Measurements from ENCODE around the gene RIPOR3. TPM values are rescaled to one million over a fixed set of nuclear protein-coding genes. Genes with fewer than 3 reads are reported as not detected.

Gene RIPOR3
- total RNA-seq, 4 donors from 2014 or later: 1.8 to 12.7 (median 4.9) TPM

DNA sequence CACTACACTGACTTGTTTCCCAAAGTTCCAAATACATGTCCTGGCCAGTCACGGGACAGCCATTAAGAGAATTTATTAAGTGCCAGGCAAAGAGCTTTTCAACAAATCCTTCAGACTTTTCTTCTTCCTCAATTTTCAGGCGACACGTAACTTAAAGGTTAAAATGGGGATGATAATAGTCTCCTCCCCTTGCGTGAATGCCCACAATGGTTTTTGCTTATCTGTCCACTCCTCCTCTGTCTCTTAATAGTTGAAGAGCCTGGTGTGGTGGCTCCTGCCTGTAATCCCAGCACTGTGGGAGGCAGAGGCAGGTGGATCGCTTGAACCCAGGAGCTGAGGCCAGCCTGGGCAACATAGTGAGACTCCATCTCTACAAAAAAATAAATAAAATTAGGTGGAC, 28.7 kb upstream of the RIPOR3 start:
- no peak overlapping the region for H3K4me3 ChIP-seq (ENCODE audit: low read depth, poor library complexity, severe bottlenecking)
- 83 to 89% methylated on average over 5 of the region's 5 CpGs for WGBS, 2 donors
- intact Hi-C loops (cut with DNase I; ENCODE audit: low total_unique reads): no loop called here
- TF ChIP-seq, protein P1, sequence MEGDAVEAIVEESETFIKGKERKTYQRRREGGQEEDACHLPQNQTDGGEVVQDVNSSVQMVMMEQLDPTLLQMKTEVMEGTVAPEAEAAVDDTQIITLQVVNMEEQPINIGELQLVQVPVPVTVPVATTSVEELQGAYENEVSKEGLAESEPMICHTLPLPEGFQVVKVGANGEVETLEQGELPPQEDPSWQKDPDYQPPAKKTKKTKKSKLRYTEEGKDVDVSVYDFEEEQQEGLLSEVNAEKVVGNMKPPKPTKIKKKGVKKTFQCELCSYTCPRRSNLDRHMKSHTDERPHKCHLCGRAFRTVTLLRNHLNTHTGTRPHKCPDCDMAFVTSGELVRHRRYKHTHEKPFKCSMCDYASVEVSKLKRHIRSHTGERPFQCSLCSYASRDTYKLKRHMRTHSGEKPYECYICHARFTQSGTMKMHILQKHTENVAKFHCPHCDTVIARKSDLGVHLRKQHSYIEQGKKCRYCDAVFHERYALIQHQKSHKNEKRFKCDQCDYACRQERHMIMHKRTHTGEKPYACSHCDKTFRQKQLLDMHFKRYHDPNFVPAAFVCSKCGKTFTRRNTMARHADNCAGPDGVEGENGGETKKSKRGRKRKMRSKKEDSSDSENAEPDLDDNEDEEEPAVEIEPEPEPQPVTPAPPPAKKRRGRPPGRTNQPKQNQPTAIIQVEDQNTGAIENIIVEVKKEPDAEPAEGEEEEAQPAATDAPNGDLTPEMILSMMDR (IDR thresholded peaks at IDR 0.05): no peak
- TF ChIP-seq POLR2A (IDR thresholded peaks at IDR 0.05): no peak
- DNase-seq (ENCODE audit: low spot score in 2 of 2): no peak

DNA sequence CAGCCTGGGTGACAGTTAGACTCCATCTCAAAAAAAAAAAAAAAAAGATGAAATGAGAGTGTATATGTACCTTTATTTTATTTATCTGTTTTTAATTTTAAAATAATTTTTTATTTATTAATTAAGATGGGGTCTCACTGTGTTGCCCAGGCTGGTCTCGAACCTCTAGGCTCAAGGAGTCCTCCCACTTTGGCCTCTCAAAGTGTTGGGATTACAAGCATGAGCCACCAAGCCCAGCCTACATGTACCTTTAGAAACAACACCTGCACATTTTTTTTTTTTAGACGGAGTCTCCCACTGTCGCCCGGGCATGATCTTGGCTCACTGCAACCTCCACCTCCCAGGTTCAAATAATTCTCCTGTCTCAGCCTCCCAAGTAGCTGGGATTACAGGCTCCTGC, 28.0 kb upstream of the RIPOR3 start:
- H3K4me3 ChIP-seq (ENCODE audit: low read depth, poor library complexity, severe bottlenecking): no peak overlapping the region
- DNase-seq (ENCODE audit: low spot score in 2 of 2): no peak
- no peak for TF ChIP-seq POLR2A (IDR thresholded peaks at IDR 0.05)
- TF ChIP-seq, protein P1 (IDR thresholded peaks at IDR 0.05): no peak
- WGBS, 2 donors: 85 to 91% methylated on average over 4 of the region's 4 CpGs
- intact Hi-C loops (cut with DNase I; ENCODE audit: low total_unique reads): no loop called here

DNA sequence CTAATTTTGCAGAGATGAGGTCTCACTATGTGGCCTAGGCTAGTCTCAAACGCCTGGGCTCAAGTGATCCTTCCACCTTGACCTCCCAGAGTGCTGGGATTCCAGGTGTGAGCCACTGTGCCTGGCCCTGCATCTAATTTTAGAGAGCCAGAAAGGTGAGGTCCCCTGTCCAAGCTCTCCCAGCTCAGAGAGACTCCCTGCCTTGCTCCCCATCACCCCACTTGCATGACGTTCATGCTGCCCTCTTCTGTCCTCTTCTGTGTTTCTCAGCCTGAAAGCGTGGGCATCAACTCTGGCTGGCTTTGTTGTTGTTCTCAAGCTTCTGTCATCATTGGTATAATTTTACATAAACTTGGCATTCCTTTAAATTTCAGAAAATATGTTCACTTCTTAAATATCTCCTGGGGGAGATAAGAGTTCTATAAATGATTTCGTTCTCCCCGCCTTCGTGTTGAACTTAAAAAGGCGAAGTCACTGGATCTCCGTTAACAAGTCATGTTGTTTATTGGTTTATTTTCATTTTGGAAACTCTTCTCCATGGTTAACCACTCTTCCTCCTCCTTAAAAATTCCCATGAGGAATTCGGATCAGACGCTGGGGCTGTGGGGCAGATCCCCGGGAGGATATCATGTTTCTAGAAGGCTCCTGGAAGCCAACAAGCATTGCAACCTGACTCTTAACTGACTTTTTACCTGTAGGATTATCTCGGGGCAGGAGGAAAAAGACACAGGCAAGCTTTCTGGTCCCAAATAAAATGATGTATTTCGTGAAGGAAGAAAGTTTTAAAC, 26.8 kb upstream of the RIPOR3 start:
- intact Hi-C loops (cut with DNase I; ENCODE audit: low total_unique reads): no loop called here
- WGBS, 2 donors: 71 to 74% methylated on average over 13 of the region's 13 CpGs
- TF ChIP-seq, protein P1 (IDR thresholded peaks at IDR 0.05): no peak
- TF ChIP-seq POLR2A (IDR thresholded peaks at IDR 0.05): no peak
- peak in 1 of 2 donors; percentile 77 for DNase-seq (ENCODE audit: low spot score in 2 of 2)
- no peak overlapping the region for H3K4me3 ChIP-seq (ENCODE audit: low read depth, poor library complexity, severe bottlenecking)

DNA sequence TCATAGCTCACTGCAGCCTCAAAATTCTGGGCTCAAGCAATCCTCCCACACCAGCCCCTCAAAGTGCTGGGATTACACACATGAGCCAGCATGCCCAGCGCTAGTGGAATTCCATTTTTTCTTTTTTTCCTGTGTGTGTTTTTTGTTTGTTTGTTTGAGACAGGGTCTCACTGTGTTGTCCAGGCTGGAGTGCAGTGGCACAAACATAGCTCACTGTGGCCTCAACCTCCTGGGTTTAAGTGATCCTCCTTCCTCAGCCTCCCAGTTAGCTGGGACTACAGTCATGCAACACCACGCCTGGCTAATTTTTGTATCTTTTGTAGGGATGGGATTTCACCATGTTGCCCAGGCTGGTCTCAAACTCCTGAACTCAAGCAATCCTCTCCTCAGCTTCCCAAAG, 26.0 kb upstream of the RIPOR3 start:
- TF ChIP-seq POLR2A (IDR thresholded peaks at IDR 0.05): no peak
- TF ChIP-seq, protein P1 (IDR thresholded peaks at IDR 0.05): no peak
- DNase-seq (ENCODE audit: low spot score in 2 of 2): peak in 1 of 2 donors; percentile 18
- H3K4me3 ChIP-seq (ENCODE audit: low read depth, poor library complexity, severe bottlenecking): no peak overlapping the region
- 50 to 90% methylated on average over 2 of the region's 2 CpGs for WGBS, 2 donors
- intact Hi-C loops (cut with DNase I; ENCODE audit: low total_unique reads): no loop called here

DNA sequence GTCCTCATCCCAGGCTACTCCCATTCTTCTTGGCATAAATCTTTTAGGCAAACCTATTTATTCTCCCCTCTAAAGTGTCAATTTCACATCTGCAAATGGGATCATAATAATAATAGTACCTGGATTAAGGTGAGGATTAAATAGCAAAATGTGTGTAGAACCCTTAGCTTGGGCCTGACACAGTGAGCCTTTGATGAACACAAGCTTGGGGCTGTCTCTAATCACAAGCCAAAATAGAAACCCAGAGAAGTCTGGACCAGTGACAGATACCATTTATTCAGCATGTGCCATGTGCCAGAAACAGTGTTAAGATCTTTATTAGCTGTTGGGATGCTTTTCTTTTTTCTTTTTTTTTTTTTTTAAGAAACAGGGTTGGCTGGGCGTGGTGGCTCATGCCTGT, 25.2 kb upstream of the RIPOR3 start:
- intact Hi-C loops (cut with DNase I; ENCODE audit: low total_unique reads): no loop called here

More for the DNA sequence above, 25.2 kb upstream of the RIPOR3 start:
- WGBS, 2 donors: 44 to 50% methylated on average over 1 of the region's 1 CpG
- DNase-seq (ENCODE audit: low spot score in 2 of 2): no peak
- no peak overlapping the region for H3K4me3 ChIP-seq (ENCODE audit: low read depth, poor library complexity, severe bottlenecking)
- no peak for TF ChIP-seq POLR2A (IDR thresholded peaks at IDR 0.05)
- TF ChIP-seq, protein P1 (IDR thresholded peaks at IDR 0.05): no peak

All from lower leg skin (tissue), 4 donors.